Body of pancreas (tissue), 4 donors: ENCODE measurements around the gene FUT3.

Experiments used
- CTCF ChIP-seq, 7 experiments: fragments of 450-650 bp in 4 of 7; fragments of 200-600 bp in 3 of 7; sonication (generic) in 3 of 7; IDR thresholded peaks; one replicate each; pipeline ENCODE4 v1.5.1; 2016 to 2019; ENCODE audit warnings: antibody characterized with exemption in 7 of 7
- POLR2A ChIP-seq, 3 donors: fragments of 450-650 bp; IDR thresholded peaks; one replicate each; pipeline ENCODE4 v1.6.1; 2016; ENCODE audit warnings: antibody characterized with exemption in 3 of 3, mild to moderate bottlenecking in 2 of 3

- TF ChIP-seq CTCF (IDR thresholded peaks at IDR 0.05) (no peak), POLR2A (IDR thresholded peaks at IDR 0.05) (no peak)
These were observed 29.6 kb downstream of the FUT3 start for GRCh38 chr19:5821521-5822180.
